Transverse colon (tissue), 4 donors: ENCODE results near the gene TMSB10. TPM values are rescaled to one million over a fixed set of nuclear protein-coding genes. Genes with fewer than 3 reads are reported as not detected.
A peak's percentile ranks its signal among the peaks of the same experiment; 100 is the strongest.

Experiments
- DNase-seq: peaks from one replicate; pipeline ENCODE4 v3.0.0-alpha.2; 2019
- H3K27ac ChIP-seq, 4 donors: fragments of 200-600 bp; sonication (generic); 2 replicates each; pipeline ENCODE4 v1.5.1; 2016 to 2018; ENCODE audit warnings: inconsistent platforms in 4 of 4
- H3K27me3 ChIP-seq: fragments of 200-600 bp; sonication (generic); 2 replicates; pipeline ENCODE4 v1.5.1; 2017; ENCODE audit warnings: inconsistent platforms
- H3K36me3 ChIP-seq, 4 donors: fragments of 200-600 bp; sonication (generic); 2 replicates each; pipeline ENCODE4 v1.5.1; 2017 to 2019; ENCODE audit warnings: inconsistent platforms in 4 of 4
- H3K4me1 ChIP-seq, 4 donors: fragments of 200-600 bp; sonication (generic); 2 replicates each; pipeline ENCODE4 v1.5.1; 2017 to 2020; ENCODE audit warnings: inconsistent platforms in 4 of 4
- H3K4me3 ChIP-seq, 4 donors: fragments of 200-600 bp; sonication (generic); 1 replicate in 1 of 4; 2 replicates in 3 of 4; pipeline versions ENCODE4 v1.5.1 to v1.6.1; 2017 to 2019; ENCODE audit warnings: inconsistent platforms in 4 of 4
- H3K9me3 ChIP-seq, 2 donors: fragments of 200-600 bp; sonication (generic); 2 replicates each; pipeline ENCODE4 v1.5.1; 2017 to 2019; ENCODE audit warnings: inconsistent platforms in 2 of 2
- EP300 ChIP-seq: sonication (generic); formaldehyde crosslinking; IDR thresholded peaks from one replicate; pipeline ENCODE4 v1.6.1; 2017; ENCODE audit warnings: antibody characterized with exemption, low read depth
- POLR2A ChIP-seq: fragments of 450-650 bp; IDR thresholded peaks from one replicate; pipeline ENCODE4 v1.6.1; 2016; ENCODE audit warnings: antibody characterized with exemption, mild to moderate bottlenecking, moderate library complexity
- POLR2AphosphoS5 ChIP-seq, 3 donors: sonication (generic); formaldehyde crosslinking; IDR thresholded peaks; one replicate each; pipeline ENCODE4 v1.6.1; 2016; ENCODE audit warnings: antibody characterized with exemption in 3 of 3
- WGBS, 2 donors: methylation state at CpG; one replicate each; pipeline ENCODE4 v1.1.5; 2018; ENCODE audit warnings: low coverage in 1 of 2; 5-methylcytosine and 5-hydroxymethylcytosine counted together
- in situ Hi-C, 4 donors: fragments of 200-750 bp; cut with MboI; loops; one replicate each; pipeline versions ENCODE4 v1.15.0 to v1.15.1; 2017; ENCODE audit warnings: low sequenced_read_pairs in 3 of 4, low pct_ligation_motif_present in 1 of 4, low pct_unique_long_range_greater_than_20kb in 1 of 4
- intact Hi-C: fragments of 100-400 bp; cut with DNase I; formaldehyde crosslinking; loops from one replicate; pipeline ENCODE4 v1.15.1; 2023; ENCODE audit warnings: low total_unique reads
- total RNA-seq, 4 donors: library from RNA; depleted of rRNA; stranded (reverse); fragments of >200 nt; gene quantifications; one replicate each; pipeline ENCODE4 v1.1.0, GENCODE V29; 2016
- TF ChIP-seq, protein P1 (sequence below), 5 experiments: fragments of 200-600 bp in 3 of 5; fragments of 450-650 bp in 2 of 5; sonication (generic) in 3 of 5; IDR thresholded peaks; 1 replicate in 2 of 5; 2 replicates in 3 of 5; pipeline ENCODE4 v1.5.1; 2016 to 2017; ENCODE audit warnings: antibody characterized with exemption in 5 of 5, inconsistent platforms in 3 of 5, mild to moderate bottlenecking in 2 of 5, moderate library complexity in 1 of 5

The TMSB10 gene
- total RNA-seq, 4 donors from 2014 or later: 1,619 to 4,787 (median 3,693) TPM

GRCh38 chr2:84938194-84938879, 32.9 kb downstream of the TMSB10 start:
- intact Hi-C loops (loop anchor here (2.0 kb wide), 1 partner anchor 34 kb away; the partner anchor contains the start of gene TMSB10), in situ Hi-C loops (loop anchor here in 1 of 4 donors (25.0 kb wide), 1 partner anchor 349 kb away; no protein-coding TSS in a partner anchor)
- Histone ChIP-seq H3K27ac (peak overlapping the region in 2 of 4 donors; percentile 26 to 71), H3K36me3 (no peaks in the 10 kb centered on the region), H3K27me3 (no peaks in the 10 kb centered on the region), H3K4me1 (peaks cover 6 to 34% (median 16%) of the 10 kb centered on the region in 4 donors), H3K9me3 (no peaks in the 10 kb centered on the region), H3K4me3 (no peak overlapping the region)
- TF ChIP-seq, protein P1, sequence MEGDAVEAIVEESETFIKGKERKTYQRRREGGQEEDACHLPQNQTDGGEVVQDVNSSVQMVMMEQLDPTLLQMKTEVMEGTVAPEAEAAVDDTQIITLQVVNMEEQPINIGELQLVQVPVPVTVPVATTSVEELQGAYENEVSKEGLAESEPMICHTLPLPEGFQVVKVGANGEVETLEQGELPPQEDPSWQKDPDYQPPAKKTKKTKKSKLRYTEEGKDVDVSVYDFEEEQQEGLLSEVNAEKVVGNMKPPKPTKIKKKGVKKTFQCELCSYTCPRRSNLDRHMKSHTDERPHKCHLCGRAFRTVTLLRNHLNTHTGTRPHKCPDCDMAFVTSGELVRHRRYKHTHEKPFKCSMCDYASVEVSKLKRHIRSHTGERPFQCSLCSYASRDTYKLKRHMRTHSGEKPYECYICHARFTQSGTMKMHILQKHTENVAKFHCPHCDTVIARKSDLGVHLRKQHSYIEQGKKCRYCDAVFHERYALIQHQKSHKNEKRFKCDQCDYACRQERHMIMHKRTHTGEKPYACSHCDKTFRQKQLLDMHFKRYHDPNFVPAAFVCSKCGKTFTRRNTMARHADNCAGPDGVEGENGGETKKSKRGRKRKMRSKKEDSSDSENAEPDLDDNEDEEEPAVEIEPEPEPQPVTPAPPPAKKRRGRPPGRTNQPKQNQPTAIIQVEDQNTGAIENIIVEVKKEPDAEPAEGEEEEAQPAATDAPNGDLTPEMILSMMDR (IDR thresholded peaks at IDR 0.05): no peak
- TF ChIP-seq EP300 (no peak), POLR2AphosphoS5 (IDR thresholded peaks at IDR 0.05) (no peak), POLR2A (no peak)
- no peak for DNase-seq
- 62 to 66% methylated on average over 4 to 5 of the region's 5 CpGs for WGBS, 2 donors

GRCh38 chr2:84939426-84940087, 34.1 kb downstream of the TMSB10 start:
- Histone ChIP-seq H3K4me3 (peak overlapping the region in 1 of 4 donors; percentile 27), H3K27ac (peak overlapping the region; percentile 61 to 79 (median 75)), H3K27me3 (no peaks in the 10 kb centered on the region), H3K4me1 (peaks cover 6 to 34% (median 16%) of the 10 kb centered on the region in 4 donors), H3K36me3 (no peaks in the 10 kb centered on the region), H3K9me3 (no peaks in the 10 kb centered on the region)
- WGBS, 2 donors: 36 to 38% methylated on average over 6 to 9 of the region's 9 CpGs
- TF ChIP-seq POLR2A: no peak
- TF ChIP-seq POLR2AphosphoS5 (IDR thresholded peaks at IDR 0.05): peak in 2 of 3 donors; percentile 12 to 26
- TF ChIP-seq, protein P1 (IDR thresholded peaks at IDR 0.05): peak in 2 of 5 experiments; percentile 29 to 40
- DNase-seq: peak; percentile 80
- intact Hi-C loops: loop anchor here (2.0 kb wide), 1 partner anchor 35 kb away; the partner anchor contains the start of gene TMSB10
- in situ Hi-C loops: loop anchor here in 1 of 4 donors (25.0 kb wide), 1 partner anchor 348 kb away; no protein-coding TSS in a partner anchor

DNA sequence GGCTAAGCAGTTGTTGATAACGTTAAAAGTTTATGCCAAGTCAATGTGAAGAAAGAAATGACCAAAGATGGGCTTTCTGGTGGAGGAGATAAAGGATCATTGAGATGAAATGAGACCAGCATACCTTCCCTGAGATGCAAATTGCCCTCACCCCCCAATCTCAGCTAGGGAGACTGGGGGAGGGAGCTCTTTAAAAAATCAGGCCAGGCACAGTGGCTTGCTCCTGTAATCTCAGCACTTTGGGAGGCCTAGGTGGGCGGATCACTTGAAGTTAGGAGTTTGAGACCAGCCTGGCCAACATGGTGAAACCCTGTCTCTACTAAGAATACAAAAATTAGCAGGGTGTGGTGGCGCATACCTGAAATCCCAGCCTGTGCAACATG, 34.6 kb downstream of the TMSB10 start:
- WGBS, 2 donors: 50 to 65% methylated on average over 1 to 3 of the region's 3 CpGs
- no peak for DNase-seq
- Histone ChIP-seq H3K27ac (peak overlapping the region; percentile 61 to 79 (median 75)), H3K9me3 (no peaks in the 10 kb centered on the region), H3K27me3 (no peaks in the 10 kb centered on the region), H3K4me1 (peaks cover 6 to 35% (median 16%) of the 10 kb centered on the region in 4 donors), H3K36me3 (no peaks in the 10 kb centered on the region), H3K4me3 (peak overlapping the region in 1 of 4 donors; percentile 27)
- intact Hi-C loops (no loop called here), in situ Hi-C loops (loop anchor here in 1 of 4 donors (25.0 kb wide), 1 partner anchor 347 kb away; no protein-coding TSS in a partner anchor)
- no peak for TF ChIP-seq EP300
- TF ChIP-seq POLR2AphosphoS5 (IDR thresholded peaks at IDR 0.05): no peak
- TF ChIP-seq POLR2A: no peak
- TF ChIP-seq, protein P1 (IDR thresholded peaks at IDR 0.05): no peak

- Histone ChIP-seq H3K27ac (peak overlapping the region; percentile 61 to 79 (median 75)), H3K4me3 (no peak overlapping the region), H3K27me3 (no peaks in the 10 kb centered on the region), H3K4me1 (peaks cover 6 to 43% (median 18%) of the 10 kb centered on the region in 4 donors), H3K9me3 (no peaks in the 10 kb centered on the region), H3K36me3 (no peaks in the 10 kb centered on the region)
- intact Hi-C loops (no loop called here), in situ Hi-C loops (loop anchor here in 1 of 4 donors (25.0 kb wide), 1 partner anchor 346 kb away; no protein-coding TSS in a partner anchor)
- 29 to 32% methylated on average over 3 of the region's 3 CpGs for WGBS, 2 donors
- DNase-seq: peak; percentile 39
- TF ChIP-seq POLR2A (no peak), EP300 (no peak), POLR2AphosphoS5 (IDR thresholded peaks at IDR 0.05) (no peak)
- TF ChIP-seq, protein P1 (IDR thresholded peaks at IDR 0.05): no peak
Measured at GRCh38 chr2:84940831-84941412, 35.5 kb downstream of the TMSB10 start.
